ENCODE data around the gene TMC2.

The TMC2 gene

DNA sequence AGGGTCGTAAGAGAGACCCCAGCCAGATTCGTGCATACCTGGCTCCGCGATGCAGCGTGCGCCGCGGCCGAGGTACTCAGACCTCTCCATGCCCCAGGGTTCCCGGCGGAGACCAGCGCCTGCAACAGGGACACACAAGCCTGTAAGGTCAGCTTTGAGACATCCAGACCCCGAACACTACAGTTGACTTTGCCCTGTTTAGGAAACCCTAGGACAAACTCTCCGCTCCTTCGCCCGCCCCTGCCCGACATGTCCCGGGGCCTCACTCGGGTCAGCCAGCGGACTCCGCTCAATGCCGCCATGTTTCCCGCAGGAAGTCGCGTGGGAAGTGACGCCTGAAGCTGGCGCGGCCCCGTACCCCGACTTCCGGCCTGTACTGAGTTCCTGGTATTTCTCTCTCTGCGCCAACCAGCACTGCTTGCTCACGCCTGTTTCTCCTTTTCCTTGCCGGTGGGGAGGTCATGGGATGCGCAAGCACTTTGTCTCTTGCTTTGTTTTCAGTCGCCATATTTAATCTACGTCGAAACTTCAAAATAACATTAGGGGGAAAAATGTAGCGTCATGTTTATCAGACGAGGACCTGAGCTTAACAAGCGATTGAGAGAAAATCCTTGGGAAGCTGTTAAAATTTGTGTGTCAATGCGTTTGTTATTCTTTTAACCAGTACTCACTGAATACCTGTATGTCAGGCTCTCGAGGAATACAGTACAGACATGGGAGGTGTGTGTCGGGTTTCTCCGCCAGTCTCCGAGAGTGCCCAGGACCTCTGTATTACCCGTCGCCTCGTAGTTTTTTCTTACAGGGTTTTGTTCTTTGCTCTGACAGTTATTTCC, 127.7 kb downstream of the TMC2 start, which contains the start of gene IDH3B:
Gene IDH3B (minus strand): TSS at position 330 of the 833 bp plus-strand sequence. CDS start 28 bp downstream, at position 302.
- TF ChIP-seq SIN3A (IDR thresholded peaks at IDR 0.05; ENCODE audit: borderline replicate concordance, insufficient read depth, low read length) (no peak), TAF1 (IDR thresholded peaks at IDR 0.05; ENCODE audit: borderline replicate concordance, insufficient read depth, low read length) (peak; percentile 96), POLR2AphosphoS5 (IDR thresholded peaks at IDR 0.05; ENCODE audit: low read depth, low read length) (peak; percentile 97), FOXP2 (optimal IDR thresholded peaks at IDR 0.05; ENCODE audit: borderline replicate concordance, extremely low read depth, extremely low read length, insufficient read depth) (peak; percentile 50)
- TF ChIP-seq, protein P1, sequence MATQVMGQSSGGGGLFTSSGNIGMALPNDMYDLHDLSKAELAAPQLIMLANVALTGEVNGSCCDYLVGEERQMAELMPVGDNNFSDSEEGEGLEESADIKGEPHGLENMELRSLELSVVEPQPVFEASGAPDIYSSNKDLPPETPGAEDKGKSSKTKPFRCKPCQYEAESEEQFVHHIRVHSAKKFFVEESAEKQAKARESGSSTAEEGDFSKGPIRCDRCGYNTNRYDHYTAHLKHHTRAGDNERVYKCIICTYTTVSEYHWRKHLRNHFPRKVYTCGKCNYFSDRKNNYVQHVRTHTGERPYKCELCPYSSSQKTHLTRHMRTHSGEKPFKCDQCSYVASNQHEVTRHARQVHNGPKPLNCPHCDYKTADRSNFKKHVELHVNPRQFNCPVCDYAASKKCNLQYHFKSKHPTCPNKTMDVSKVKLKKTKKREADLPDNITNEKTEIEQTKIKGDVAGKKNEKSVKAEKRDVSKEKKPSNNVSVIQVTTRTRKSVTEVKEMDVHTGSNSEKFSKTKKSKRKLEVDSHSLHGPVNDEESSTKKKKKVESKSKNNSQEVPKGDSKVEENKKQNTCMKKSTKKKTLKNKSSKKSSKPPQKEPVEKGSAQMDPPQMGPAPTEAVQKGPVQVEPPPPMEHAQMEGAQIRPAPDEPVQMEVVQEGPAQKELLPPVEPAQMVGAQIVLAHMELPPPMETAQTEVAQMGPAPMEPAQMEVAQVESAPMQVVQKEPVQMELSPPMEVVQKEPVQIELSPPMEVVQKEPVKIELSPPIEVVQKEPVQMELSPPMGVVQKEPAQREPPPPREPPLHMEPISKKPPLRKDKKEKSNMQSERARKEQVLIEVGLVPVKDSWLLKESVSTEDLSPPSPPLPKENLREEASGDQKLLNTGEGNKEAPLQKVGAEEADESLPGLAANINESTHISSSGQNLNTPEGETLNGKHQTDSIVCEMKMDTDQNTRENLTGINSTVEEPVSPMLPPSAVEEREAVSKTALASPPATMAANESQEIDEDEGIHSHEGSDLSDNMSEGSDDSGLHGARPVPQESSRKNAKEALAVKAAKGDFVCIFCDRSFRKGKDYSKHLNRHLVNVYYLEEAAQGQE (IDR thresholded peaks at IDR 0.05; ENCODE audit: insufficient read depth in 1 of 2, low read depth in 2 of 2, low read length in 2 of 2) = peak in 1 of 2 experiments; percentile 56; a peak in 2 of 4 replicates

DNA sequence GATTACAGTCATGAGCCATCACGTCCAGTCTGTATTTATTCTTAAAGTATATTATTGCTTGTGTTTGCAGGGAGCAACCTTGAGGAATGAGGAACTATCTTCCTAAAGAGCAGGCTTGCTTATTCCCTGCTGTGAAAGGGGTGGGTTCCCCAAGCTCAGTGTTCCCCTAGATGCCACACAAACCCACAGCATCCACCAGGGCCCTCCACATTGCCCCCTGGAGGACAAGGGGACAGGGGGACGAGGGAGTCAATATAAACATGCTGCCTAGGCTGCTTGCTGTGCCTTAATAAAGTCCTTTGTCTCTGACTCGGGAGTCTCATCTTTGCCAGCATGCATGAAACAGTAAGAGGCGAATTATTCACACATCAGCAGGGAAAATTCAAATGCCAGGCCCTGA, 135.6 kb downstream of the TMC2 start:
- TF ChIP-seq, protein P1 (IDR thresholded peaks at IDR 0.05; ENCODE audit: insufficient read depth in 1 of 2, low read depth in 2 of 2, low read length in 2 of 2) = no peak
- TF ChIP-seq TAF1 (IDR thresholded peaks at IDR 0.05; ENCODE audit: borderline replicate concordance, insufficient read depth, low read length) = no peak
- no peak for TF ChIP-seq SIN3A (IDR thresholded peaks at IDR 0.05; ENCODE audit: borderline replicate concordance, insufficient read depth, low read length)
- TF ChIP-seq POLR2AphosphoS5 (IDR thresholded peaks at IDR 0.05; ENCODE audit: low read depth, low read length) = no peak
- TF ChIP-seq FOXP2 (optimal IDR thresholded peaks at IDR 0.05; ENCODE audit: borderline replicate concordance, extremely low read depth, extremely low read length, insufficient read depth) = no peak

DNA sequence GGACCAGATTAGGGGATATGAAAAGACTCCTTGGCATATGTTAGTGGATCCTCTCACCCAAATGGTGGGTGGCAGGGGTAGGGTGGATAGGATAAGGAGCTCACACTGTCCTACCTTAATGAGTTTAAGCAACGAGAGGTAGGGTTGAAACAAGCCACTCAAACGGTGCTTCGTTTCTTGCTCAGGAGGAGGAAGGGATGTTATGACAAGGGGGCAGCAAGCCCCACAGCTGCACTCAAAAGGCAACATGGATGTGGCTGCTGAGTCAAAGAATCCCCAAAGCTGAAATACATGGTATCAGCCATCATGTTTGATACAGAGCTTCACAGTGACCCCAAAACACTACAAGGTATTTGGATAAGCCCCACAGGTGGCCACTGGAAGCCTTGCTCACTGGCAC, 136.1 kb downstream of the TMC2 start:
- TF ChIP-seq FOXP2 (optimal IDR thresholded peaks at IDR 0.05; ENCODE audit: borderline replicate concordance, extremely low read depth, extremely low read length, insufficient read depth) = no peak
- TF ChIP-seq, protein P1 (IDR thresholded peaks at IDR 0.05; ENCODE audit: insufficient read depth in 1 of 2, low read depth in 2 of 2, low read length in 2 of 2) = no peak
- no peak for TF ChIP-seq POLR2AphosphoS5 (IDR thresholded peaks at IDR 0.05; ENCODE audit: low read depth, low read length)
- no peak for TF ChIP-seq SIN3A (IDR thresholded peaks at IDR 0.05; ENCODE audit: borderline replicate concordance, insufficient read depth, low read length)
- TF ChIP-seq TAF1 (IDR thresholded peaks at IDR 0.05; ENCODE audit: borderline replicate concordance, insufficient read depth, low read length) = no peak

DNA sequence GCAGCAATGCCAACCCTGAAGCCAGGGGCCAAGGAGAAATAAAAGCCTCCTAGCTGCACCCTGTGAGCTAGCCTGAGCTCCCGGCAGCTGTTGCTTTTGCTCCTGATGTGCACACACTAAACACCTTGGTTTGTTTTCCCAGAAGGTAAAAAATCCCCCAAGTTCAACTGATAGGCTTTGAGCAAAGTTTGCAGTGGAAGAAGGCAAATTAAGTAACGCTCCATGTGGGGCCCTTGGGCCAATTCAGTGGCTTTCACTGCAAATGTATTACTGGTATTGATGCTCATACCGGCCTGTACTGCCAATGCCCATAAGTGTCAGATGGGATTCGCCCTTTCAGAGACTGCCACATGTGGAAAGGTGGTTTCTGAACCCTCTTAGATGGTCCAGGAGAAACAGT, 137.1 kb downstream of the TMC2 start:
- no peak for TF ChIP-seq SIN3A (IDR thresholded peaks at IDR 0.05; ENCODE audit: borderline replicate concordance, insufficient read depth, low read length)
- no peak for TF ChIP-seq TAF1 (IDR thresholded peaks at IDR 0.05; ENCODE audit: borderline replicate concordance, insufficient read depth, low read length)
- no peak for TF ChIP-seq FOXP2 (optimal IDR thresholded peaks at IDR 0.05; ENCODE audit: borderline replicate concordance, extremely low read depth, extremely low read length, insufficient read depth)
- TF ChIP-seq POLR2AphosphoS5 (IDR thresholded peaks at IDR 0.05; ENCODE audit: low read depth, low read length) = no peak
- TF ChIP-seq, protein P1 (IDR thresholded peaks at IDR 0.05; ENCODE audit: insufficient read depth in 1 of 2, low read depth in 2 of 2, low read length in 2 of 2) = no peak

Data from PFSK-1 (cell line).